Measurements from ENCODE around the gene B3GNT3. TPM values are rescaled to one million over a fixed set of nuclear protein-coding genes. Genes with fewer than 3 reads are reported as not detected.

The B3GNT3 gene, protein sequence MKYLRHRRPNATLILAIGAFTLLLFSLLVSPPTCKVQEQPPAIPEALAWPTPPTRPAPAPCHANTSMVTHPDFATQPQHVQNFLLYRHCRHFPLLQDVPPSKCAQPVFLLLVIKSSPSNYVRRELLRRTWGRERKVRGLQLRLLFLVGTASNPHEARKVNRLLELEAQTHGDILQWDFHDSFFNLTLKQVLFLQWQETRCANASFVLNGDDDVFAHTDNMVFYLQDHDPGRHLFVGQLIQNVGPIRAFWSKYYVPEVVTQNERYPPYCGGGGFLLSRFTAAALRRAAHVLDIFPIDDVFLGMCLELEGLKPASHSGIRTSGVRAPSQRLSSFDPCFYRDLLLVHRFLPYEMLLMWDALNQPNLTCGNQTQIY
- not detected for total RNA-seq

DNA sequence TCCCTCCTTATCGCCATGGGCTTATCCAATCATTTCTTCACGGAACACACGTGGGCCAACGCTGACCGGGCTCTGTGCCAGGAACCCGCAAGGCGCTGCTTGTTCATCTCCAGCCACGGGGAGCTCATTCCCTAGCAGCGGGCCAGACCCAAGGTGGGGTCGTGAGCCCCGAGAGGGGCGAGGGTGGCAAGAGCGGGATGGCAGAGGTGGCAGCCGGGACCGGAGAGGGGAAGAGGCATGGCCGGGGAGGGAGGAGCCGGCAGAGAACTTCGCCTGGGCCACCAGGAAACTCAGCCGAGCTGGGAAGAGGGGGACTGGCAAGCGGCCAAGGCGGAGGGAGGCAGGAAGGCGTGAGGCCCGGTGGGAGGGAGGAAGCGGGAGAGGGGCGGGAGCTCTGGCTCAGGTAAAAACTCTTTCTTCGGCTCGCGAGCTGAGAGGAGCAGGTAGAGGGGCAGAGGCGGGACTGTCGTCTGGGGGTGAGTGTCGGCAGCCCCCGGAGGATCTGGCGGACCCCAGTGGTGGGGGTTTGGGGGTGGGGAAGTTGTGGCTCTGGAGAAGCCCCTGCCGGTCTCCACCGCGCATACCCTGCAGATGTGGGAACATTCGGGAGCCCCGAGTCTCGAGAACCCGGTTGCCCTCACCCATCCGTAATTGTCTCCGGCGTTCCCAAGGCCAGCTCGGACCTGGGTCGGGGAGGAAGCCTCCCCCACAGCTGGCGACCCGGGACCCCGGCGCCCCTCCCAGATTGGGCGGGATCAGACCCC is at the start of gene B3GNT3:
Gene B3GNT3, plus strand, starts transcription at position 408 of the 764 bp plus-strand sequence. CDS start 12,670 bp downstream, outside the sequence.
- no peak for DNase-seq

DNA sequence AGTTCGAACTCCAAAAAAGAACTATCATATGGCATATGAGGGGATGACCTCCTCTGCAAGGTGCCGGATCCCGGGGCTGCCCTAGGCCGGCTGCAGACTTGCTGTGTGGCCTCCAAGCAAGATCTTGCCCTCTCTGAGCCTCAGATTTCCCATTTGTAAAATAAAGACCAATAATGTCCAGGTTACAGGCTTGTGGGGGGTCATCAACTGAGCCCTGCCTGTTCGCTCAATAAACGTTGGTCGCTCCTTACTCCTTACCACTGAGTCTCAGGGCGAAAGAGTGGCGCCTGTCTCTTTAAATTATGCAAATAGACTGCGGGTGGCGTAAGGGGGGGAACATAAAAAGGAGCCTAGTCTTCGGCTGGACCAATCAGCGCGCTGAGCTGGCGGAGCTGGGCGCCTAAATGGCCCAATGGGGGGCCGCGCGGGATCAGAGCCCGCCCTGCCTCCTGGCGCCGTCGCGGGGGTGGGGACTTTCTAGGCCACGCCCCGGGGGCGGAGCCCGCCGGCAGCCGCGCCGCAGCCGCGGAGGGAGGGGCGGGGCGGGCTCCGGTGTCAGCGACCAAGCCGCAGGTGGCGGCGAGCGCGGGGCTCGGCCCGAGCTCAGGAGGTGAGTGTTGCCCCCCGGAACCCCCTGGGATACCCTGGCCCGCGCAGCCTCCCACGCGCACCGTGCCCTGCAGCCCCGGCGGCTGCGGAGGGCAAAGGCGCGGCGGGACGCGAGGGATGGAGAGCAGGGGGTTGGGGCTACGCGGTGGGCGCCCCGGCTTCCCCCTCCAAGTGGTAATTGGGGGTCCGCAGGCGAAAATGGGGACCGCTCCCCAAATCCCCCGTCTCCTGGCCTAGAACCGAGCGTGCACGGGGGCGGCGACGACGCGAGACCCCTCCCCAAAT is 47.5 kb upstream of the B3GNT3 start:
- DNase-seq, result peak; percentile 92

DNA sequence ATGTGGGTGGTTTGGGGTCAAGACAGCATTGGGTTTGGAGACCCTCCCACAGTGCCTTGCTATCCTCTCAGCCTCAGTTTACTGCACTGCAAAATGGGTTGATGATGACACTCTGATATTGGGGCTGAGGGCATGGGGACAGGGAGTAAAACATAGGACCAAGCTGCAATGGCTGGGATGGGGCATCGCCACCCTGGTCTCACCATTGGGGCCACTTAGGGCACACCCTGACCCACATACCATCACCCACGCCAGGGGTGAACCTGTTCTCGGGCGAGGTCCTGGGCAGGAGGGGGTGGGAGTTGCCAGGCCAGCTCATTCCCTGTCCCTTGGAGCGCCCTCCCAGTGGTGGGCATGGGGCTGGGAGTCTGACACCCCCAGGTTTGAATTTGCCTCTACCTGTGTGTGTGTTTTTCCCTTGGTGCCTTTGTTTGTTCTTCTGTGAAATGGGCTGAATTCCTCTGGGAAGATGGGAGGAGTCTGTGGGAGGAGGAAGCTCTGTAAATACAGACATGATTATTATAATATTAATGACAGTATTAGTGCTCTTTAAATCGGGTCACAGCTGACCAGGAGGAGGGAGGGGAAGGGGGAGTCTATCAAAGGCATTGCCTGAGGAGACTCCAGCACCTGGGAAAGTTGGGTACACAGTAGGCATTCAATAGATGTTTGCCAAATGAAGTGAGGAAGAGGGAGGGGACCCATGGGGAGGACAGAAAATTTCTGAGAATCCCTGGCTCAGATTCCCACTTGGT is 45.9 kb upstream of the B3GNT3 start:
- DNase-seq, result no peak

DNA sequence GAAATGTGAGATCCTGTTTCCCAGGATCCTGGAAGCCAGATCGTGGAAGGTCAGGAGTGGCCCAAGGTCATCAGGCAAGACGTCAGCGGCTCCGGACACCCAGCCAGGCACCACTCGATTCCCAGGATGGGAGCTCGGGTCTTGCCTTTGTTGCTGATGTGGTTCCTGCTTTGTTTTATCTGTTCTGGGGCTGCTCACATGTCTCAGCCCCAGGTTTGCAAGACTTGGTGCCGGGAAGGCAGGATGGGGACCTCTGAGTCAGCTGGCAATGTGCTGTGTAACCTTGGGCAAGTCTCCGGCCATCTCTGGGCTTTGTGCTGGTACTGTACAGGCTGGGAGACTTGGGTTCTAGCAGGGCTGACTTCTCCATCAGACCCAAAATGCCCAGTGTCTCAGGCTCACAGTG is 45.0 kb upstream of the B3GNT3 start:
- no peak for DNase-seq

DNA sequence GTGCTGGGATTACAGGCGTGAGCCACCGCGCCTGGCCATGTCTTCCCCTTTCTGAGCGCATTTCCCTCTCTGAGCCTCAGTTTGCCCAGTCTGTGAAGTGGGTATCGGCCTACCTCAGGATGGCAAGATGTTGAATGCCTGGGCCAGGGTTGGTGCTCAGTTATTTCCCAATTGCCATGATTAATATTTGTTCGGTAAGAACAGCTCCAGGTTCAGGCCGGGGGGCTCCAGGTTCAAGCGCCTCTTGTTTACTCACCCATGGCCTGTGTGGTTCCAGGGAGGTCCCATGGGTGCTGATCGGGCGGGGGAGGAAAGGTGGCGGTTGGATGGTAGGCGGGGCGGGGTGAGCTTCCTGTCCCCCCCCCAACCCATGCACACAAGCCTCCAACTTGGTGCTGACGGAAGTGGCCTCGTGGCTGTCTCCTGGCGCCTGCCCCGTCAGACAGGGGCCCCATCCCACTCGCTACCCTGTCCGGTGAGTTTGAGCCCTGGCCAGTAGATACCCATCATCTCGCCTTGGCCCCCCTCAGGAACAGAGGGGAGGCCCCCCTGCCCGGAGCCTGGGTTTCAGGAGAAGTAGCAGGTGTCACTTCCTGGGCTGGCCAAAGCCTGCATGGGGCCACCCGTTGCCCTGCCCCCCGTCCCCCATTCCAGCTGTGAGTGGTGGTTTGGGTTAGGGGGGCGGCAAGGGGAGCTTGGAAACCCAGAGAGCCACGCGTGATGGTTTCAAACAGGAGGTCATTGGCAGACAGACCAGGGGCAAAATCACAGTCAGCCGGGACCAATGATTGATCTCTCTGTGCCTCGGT is 43.6 kb upstream of the B3GNT3 start, which contains the start of gene FCHO1:
Gene FCHO1, plus strand, starts transcription at position 375 of the 809 bp plus-strand sequence. CDS start 3,688 bp downstream, outside the sequence.
- no peak for DNase-seq

DNA sequence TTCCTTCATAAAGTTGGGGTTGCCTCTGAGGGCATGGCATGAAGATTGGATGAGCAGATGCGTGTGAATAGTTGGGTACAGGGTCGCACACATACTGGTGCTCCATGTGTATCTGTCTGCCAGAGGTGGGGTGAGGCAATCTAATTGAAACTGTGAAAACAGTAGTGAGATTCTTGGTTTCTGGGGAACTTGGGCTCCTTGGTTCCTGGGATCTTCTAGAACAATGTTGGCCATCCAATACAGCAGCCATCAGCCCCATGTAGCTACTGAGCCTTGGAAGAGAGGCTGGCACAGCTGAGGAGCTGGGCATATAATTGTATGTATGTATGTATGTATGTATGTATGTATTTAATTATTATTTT is 43.0 kb upstream of the B3GNT3 start:
- DNase-seq, result no peak

DNA sequence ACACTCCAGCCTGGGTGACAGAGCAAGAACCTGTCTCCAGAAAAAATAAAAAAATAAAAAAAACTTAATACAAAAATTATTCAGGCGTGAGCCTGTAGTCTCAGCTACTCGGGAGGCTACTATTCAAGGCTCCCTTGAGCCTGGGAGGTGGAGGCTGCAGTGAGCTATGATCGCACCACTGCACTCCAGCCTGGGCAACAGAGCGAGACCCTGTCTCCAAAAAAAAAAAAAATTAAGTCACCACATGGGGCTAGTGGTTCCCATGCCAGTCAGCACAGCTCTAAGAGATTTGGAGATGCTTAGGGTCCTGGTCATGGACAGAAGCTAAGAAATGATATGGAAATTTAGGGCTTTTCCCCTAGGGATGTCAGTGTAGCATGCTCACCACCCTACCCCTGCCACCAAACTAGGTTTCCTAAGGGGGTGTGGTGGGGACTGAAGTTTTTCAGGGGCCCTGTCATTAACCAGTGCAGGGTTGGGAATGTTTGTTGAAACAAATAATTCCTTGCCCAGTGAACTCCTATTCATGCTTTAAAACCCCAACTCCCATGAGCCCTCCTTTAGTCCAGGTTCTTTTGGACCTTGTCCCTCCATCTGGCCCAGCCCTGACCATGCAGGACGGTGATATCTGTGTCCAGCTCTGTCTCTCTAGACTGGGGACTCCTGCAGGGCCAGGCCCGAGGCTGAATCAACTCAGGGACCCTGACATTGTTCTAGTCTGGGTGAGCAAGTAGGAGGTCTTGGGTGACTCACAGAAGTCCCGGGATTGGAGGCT is 41.9 kb upstream of the B3GNT3 start:
- DNase-seq, result no peak

DNA sequence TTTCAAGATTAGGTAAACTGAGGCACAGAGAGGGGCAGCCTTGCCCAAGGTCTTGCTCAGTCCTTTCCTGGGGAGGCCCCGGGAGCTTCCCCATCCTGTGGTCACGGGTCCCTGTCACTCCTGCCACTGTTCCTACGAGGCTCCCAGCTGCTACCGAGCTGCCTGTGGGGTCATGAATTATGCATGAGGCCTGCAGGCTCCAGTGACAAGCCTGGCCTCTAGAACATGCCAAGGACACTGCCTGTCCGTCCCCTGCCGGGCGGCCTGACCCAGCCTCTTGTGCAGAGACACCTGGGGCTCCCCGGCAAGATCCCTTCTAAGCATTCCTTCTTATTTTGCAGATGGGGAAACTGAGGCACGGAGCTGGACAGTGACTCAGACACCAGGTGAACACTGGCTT is 41.0 kb upstream of the B3GNT3 start:
- peak; percentile 74 for DNase-seq

DNA sequence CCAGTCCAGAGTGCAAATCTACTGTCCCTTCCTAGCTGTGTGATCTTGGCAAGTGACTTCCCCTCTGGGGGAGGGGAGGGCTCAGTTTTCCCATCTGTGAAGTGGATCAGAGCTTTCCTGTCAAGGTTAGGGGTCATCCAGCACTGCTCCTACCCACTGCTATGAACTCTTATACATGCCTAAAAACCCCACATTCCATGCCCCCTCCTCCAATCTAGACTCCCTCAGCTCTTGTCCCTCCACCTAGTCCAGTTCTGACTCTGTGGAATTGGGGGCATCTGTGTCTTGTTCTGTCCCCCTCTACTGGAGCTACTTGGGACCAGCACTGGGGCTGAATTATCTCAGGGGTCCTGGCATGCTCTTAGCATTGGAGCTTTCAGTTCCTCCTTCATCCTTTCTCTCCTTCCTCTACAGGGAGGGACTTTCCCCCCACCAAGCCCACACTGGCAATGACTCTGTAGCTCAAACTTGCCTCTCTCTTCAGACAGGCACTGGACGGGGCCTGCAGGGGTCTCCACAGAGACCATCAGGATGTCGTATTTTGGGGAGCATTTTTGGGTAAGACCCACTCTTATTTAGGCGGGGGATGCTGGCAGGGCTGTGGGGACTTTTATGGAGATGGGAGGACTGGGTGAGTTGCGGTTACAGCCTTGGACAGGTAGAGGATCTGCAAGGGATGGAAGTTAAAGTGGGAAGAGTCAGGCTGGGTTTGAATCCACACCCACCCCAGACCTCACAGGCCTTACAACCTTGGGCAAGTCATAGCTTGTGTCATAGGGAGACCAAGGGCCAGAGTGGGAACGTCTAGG is 40.1 kb upstream of the B3GNT3 start:
- DNase-seq, result no peak

DNA sequence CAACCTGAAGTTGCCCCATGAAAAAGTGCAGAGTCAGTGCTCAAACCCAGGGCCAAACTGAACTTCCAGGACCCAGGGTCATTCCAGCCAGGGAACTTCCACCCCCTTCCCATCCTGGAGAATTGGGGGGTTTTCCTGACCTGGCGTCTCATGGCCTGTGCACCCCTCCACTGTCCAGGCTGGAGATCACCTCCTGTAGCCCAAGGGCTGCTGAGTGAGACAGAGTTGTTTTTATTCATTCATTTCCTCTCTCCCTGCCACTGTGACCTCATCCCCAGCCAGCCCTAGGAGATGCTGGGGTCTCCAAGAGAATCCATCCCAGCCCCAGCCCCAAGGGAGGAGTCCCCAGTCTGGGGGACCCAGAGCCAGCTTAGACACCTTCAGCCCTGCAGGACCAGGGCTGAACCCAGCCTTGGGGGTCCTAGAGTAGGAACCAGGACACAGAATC is 39.5 kb upstream of the B3GNT3 start:
- DNase-seq, result no peak

DNA sequence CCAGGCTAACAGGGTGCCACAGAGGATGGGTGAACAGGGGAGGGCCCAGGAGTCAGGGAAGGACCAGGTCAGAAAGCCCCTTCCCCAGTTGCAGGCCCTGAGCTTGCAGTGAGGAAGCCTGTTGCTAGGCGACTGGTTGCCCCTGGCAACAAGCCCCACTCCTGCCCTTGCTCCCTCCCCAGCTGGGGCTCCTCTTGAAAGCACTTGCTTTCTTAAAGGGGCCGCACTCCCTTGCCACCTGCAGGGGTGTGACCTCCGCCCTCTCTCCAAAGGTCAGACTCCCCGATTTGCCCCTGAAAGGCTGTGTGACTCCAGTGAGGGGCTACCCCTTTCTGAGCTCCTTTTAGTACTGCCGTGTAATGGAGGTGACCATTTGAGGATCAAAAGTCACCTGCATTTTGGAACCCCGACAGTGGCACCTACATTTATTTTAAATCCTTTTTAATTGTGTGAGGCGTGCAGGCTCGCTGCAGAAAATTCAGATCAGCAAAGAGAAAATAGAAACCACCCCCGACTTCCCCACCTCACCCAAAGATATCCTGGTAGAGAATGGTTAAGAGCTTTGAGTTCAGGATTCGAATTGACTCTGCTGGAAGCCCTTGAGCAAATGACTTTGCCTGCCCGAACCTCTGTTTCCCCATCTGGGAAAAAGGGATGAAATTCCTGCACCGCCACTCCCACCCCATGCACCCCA is 38.8 kb upstream of the B3GNT3 start:
- DNase-seq, result peak; percentile 65

DNA sequence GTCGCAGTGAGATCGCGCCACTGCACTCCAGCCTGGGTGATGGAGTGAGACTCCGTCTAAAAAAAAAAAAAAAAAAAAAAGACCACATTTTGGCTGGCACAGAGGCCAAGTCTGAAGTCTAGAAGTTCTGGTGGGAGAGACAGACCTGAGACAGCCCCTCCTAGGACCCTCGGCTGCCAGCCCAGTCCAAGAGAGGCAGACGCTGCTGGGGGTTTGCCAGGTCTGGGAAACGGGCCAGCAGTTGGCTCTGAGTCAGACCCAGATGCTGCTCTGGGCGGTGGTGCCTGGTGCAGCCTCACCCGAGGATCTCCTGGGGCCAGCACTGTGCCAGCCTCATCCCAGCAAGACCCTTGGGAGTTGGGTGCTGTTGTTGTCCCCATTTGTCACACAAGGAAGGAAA is 37.8 kb upstream of the B3GNT3 start:
- peak; percentile 82 for DNase-seq

DNA sequence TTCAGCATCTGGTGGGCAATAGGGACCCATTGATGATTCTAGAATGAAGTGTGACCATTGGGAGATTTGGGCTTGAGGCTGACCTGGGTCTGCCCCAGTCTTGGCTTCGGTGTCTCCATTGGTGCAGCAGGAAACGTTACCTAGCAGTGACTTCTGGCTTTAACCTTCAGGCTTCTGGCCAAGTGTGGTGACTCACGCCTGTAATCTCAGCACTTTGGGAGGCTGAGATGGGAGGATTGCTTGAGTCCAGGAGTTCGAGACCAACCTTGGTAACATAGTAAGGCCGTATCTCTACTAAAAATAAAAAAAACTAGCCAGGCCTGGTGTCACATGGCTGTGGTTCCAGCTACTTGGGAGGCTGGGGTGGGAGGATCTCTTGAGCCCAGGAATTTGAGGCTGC is 36.4 kb upstream of the B3GNT3 start:
- DNase-seq, result no peak

DNA sequence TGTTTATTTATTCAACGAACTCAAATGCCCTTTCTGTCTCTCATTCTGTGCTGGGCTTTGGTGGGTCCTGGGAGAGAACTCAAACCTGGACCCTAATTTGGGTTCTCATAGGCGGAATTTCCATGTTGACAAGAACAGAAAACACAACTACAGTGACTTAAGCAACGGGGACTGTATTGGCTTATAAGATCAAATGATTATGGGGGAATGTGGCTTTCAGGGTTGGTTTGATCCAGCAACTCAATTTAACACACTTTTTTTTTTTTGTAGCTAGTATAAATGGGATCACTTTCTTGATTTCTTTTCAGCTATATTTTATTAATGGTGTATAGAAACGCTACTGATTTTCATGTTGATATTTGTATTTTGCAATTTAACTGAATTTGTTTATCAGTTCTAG is 33.8 kb upstream of the B3GNT3 start:
- no peak for DNase-seq

DNA sequence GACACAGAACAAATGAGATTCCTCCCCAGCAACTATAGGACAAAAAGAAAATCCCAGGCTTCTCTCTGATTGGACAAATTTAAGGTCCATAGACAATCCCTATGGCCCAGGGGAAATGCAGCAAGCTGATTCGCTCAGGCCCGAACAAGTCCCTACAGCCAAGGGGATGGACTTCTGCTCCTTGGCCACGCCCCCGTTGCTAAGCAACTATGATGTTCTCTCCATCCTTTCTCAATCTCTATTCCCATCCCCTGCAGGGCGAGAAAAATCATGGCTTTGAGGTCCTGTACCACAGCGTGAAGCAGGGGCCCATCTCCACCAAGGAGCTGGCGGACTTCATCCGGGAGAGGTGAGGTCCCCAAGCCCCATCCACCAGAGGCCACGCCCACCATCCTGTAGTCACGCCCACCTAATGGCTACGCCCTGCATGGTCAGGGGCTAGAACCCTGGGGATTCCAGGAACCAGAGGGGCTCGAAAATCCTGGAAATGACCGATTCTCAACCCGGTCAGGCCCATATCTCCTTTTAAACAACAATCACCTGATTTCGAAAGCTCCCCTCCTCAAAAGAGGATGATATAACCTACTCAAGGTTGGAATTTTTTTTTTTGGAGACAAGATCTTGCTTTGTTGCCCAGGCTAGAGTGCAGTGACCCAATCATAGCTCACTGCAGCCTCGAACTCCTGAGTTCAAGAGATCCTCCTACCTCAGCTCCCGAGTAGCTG is 32.3 kb upstream of the B3GNT3 start:
- no peak for DNase-seq

DNA sequence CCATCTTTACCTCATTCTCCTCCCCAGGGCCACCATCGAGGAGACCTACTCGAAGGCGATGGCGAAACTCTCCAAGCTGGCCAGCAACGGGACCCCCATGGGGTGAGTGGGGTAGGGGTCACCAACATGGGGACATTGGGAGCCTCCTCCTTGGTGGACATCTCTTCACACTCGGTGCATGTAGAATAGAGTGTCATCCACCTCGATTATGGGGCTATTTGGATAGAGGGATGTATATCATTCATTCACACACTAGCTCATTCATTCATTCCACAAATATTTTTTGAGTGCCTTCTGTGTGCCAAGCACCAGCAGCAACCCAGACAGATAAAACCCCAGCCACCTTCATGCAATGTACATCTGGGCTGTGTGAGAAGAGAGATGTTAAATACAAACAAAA is 30.6 kb upstream of the B3GNT3 start:
- DNase-seq, result no peak

DNA sequence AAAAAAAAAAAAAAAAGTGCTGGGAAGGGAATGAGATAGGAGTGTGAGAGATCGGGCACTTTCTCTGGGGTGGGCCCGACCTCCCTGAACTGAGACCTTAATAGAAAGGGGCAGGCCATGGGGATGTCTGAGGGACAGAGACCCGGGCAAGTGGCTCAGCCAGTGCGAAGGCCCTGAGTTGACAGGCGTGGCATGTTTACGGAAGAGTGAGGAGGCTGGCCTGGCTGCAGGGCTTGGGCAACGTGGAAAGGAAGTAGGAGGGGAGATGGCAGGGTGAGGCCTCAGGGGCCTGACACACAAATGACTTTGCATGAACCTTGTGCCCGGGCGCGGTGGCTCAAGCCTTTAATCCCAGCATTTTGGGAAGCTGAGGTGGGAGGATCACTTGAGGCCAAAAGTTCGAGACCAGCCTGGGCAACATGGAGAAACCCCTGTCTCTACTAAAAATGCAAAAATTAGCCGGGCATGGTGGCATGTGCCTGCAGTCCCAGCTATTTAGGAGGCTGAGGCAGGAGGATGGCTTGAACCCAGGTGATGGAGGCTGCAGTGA is 29.8 kb upstream of the B3GNT3 start:
- no peak for DNase-seq

All from occipital lobe (tissue), 2 donors.